T-helper 1 cell treated with Interleukin-12 subunit alpha and Interleukin-12 subunit beta and Interleukin-4 antibody, amounts not matched to agents 30 ng/mL and 1 ng/mL, for 36 hours (primary cell): ENCODE measurements around the gene MRPL1. TPM values are rescaled to one million over a fixed set of nuclear protein-coding genes. Genes with fewer than 3 reads are reported as not detected.
"Not testable (repeated sequence)": the region's sequence is repeated elsewhere in the genome, so short reads cannot be mapped to it uniquely, and the experiment has no call there.

Source experiments
- intact Hi-C: fragments of 100-400 bp; cut with micrococcal nuclease; formaldehyde crosslinking; loops from one replicate; pipeline ENCODE4 v1.15.1; 2024
- total RNA-seq: library from RNA; stranded (reverse); gene quantifications from 2 replicates; pipeline ENCODE4 v1.2.3, GENCODE V29; 2022

MRPL1 gene
- total RNA-seq, 1 donor from 2014 or later = 25.8 TPM

DNA sequence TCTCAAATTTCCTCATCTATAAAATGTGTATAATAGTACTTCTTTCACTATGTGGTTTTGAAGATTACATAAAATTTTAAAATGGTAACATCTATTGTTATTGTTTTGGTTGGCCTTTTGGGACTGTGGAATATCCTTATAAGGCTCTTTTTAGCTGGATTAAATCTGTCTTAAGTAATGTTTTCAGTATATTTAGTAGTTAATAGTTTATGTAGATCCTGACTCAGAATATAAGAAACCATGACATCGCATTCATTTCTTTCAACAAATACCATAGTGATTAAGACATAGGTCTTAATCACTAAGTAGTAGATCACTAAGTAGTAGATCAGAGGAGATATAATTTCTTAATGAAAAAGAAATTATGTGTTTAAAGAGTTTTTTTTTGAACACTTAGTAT is 48.5 kb downstream of the MRPL1 start:
- intact Hi-C loops = no loop called here

DNA sequence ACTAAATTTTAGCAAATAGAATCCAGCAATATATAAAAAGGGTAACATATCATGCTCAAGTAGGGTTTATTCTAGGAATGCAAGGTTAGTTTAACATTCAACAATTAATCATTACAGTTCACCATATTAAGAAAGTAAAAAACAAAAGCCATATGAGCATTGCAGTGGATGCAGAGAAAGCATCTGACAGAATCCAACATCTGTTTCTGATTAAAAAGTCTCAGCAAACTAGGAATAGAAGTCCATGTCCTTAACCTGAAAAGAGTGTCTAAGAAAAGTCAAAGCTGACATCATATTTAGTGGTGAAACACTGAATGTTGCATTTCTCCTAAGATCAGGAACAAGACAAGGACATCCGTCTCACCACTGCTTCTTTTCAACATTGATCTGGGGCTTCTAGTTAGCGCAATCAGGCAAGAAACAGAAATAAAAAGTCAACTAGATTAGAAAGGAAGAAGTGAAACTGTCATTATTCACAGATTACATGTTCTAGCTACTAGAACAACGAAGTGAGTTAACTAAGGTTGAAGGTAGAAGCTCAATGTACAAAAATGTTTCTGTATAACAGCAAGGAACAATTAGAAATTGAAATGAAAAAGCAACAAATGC is 49.3 kb downstream of the MRPL1 start:
- intact Hi-C loops = no loop called here

DNA sequence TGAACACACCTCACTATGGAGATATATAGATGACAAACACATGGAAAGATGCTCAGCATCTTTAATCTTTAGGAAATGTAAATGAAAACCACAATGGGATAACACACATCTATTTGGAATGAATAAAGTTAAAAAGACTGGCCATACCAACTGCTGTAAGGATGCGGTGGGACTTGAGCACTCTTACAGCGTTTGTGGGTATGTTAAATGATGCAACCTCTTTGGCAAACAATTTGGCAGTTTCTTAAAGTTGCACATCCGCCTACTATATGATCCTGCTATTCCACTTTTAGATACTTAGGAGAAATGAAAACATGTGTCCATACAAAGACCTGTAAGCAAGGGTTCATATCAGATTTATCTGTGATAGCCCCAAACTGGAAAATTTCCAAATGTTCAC is 50.7 kb downstream of the MRPL1 start:
- intact Hi-C loops = no loop called here

DNA sequence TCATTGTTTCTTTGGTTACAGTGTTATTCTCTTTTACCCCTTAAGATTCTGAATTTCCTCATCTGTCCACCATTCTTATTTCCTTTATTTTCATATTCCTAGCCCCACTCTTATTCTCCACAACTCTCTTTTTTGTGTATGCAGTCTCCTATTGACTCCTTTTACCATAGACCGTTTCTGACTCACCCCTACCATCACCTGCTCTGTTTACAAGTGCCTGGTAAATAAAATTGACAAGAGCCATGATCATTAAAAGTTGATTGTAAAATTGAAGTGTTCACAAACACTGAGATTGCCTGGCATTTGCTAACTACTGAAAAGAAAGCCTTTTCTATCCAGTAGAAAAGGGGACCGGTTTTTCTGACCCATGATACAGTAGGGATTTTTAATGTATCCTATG is 54.4 kb downstream of the MRPL1 start:
- intact Hi-C loops = no loop called here

DNA sequence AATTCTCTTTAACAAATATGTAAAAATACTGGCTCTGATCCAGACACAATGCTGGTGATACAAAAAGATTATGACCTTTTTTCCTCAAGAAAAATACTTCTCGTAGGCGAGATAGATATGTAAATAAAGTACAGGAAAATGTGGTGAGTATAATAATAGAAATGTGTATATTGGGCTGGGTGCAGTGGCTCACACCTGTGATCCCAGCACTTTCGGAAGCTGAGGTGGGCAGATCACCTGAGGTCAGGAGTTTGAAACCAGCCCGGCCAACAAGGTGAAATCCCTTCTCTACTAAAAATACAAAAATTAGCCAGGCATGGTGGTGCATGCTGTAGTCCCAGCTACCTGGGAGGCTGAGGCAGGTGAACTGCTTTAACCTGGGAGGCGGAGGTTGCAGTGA is 55.0 kb downstream of the MRPL1 start:
- intact Hi-C loops = no loop called here

DNA sequence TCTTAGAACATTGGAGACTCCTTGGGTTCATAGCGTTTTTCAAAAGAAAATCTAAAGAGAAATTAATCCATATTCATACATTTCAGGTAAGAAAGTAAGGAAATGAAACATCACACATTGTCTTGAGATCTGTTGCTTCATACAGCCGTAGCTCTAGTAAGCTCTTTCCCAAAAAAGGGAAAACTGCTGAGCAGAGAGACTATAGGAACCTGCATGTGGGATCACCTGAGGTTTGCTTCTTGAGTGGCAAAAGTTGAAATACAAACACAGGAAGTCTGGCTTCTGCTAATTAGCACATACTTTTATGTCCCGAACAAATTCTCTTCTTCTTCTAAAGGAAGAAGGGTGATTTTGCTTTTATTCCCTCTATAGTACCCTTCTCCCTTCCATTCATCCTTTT is 57.7 kb downstream of the MRPL1 start:
- intact Hi-C loops = no loop called here

DNA sequence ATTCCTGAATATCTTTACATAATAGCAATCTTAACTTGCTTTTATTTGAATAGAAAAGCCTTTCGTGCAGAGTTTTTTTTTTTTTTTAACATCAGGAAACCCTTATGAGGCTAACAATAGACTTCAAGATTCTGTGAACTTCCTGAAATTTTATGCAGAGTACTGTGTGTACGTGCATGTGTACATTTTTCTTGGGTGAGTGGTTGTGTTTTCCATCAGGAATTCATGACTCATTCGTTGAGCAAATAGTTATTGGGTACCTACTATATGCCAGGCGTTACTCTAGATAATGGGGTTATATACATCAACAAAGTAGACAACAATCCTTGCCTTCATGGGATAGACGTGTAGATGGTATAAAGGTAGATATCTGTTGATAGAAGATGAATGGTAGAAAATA is 59.1 kb downstream of the MRPL1 start:
- intact Hi-C loops = no loop called here

DNA sequence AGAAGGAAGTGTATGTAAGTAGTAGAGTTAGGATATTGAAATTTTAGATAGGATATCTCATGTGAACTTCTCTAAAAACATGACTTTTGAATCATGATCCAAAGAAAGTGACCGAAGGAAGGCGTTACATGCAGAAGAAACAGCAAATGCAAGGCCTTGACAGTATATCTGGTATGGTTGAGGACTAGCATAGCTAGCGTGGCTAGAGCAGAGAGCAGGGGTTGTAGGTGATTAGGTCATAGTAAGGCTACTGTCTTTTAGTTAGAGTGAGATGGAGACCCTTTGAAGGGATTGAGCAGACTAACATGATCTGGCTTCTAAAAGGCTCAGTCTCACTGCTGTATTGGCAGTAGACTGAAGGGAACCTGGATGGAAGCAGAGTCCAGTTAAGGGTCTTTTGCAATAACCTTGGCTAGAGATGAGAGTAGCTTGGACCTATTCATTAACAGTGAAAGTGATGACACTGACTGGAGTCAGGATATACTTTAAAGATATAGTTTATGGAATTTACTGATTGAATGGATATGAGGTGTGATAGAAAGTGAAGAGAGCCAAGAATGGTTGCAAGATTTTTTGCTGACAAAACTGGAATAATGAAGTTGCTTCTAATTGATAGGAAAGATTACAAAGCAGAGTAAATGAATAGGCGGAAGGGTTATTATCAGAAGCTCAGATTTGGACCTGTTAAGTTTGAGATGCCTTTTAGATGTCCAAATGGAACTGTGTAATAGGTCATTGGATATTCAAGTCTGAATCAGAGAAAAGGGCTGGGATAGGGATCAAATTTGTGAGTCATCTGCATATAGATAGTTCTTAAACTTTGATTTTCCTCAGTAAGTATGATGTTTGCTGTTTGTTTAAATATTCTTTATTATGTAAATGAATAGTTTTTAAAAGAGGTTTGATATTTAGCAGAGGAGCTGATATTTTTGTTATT is 59.8 kb downstream of the MRPL1 start:
- intact Hi-C loops = no loop called here

DNA sequence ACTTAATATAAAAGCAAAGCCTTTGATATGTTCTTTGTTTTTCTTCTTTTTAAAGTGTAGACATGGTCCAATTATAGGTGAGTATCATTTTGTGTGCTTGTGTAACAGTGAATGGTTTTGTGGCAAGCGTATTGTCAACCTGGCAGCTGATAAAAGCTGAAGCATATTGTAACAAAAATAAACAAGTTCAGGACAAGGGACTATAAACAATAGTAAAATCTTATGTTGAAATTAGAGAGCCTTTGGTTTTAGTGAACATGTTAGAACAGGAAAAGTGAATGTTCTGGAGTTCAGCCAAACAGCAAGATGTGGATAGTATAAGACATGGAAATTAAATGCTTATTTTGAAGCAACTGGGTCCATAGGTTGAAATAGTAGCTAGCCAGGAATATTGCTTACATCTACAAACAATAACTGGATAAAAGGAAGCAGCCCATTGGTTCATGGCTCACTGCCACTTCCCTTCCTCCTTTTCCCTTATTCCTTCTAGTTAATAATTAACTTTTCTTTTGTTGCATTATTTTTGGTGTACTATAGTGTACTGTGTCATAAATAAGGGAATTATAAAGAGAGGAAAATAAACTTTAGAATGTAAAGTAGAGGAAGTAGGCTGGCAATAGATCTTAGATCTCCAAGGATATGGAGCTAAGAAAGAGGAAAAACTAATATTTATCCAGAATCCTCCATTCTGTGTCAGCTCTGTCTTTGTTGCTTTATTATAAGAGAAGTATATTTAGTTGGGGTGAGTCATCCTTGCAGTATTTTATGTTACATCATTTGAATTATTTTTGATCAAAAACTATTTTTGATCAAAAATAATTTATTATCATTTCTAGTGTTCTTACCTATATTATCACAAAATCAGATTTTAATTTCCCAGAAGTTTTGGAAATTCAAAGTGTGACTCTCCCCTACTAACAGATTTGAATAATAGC is 65.6 kb downstream of the MRPL1 start:
- intact Hi-C loops = no loop called here

DNA sequence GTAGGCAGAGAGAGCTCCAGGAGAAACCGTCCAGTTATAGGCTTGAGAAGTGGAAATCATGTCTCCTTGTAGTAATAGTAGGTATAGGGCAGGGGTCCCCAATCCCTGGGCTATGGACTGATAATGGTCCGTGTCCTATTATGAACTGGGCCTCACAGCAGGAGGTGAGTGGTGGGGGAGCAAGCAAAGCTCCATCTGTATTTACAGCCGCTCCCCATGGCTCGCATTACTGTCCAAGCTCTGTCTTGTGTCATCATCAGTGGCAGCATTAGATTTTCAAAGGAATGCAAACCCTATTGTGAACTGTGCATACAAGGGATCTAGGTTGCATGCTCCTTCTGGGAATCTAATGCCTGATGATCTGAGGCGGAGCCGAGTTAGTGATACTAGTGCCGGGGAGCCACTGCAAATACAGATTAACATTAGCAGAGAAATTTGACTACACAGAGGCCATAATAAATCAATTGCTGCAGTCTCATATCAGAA is 67.6 kb downstream of the MRPL1 start:
- intact Hi-C loops = no loop called here

DNA sequence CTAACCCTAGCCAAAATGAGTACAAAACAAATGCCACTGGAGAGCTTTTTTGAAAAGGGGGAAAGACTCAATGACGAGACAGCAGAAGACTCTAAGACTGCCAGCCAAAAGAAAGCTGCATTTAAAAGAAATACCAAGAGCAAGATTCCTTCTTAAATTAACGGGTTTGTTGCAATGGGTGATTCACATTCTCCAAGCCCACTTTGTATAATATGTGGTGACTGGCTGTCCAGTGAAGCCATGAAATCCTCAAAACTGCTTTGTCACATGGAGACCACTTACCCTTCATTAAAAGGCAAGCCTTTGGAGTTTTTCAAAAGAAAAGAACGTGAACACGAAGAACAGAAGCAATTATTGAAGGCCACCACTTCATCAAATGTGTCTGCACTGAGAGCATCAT is 68.2 kb downstream of the MRPL1 start:
- intact Hi-C loops = no loop called here

DNA sequence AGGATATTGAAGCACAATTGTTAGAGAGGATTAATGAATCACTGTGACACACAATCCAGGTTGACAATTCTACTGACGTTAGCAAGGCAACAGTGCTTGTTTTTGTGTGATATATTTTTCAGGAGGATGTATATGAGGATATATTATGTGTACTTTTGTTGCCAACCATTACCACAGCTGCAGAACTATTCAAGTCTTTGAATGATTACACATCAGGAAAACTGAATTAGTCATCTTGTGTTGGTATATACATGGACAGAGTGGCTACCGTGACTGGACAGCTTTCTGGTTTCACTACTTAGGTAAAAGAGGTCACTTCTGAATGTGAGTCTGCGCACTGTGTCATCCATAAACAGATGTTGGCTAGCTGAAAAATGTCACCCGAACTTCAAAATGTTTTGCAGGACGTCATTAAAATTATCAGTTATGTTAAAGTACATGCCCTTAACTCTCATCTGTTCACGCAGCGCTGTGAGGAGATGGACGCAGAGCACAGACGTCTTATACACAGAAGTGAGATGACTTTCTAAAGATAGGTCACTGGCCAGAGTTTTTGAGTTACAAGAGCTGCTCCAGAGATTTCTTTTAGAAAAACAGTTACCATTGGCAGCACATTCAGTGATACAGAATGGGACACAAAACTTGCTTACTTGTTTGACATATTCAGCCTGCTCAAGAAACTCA is 69.0 kb downstream of the MRPL1 start:
- intact Hi-C loops = no loop called here

DNA sequence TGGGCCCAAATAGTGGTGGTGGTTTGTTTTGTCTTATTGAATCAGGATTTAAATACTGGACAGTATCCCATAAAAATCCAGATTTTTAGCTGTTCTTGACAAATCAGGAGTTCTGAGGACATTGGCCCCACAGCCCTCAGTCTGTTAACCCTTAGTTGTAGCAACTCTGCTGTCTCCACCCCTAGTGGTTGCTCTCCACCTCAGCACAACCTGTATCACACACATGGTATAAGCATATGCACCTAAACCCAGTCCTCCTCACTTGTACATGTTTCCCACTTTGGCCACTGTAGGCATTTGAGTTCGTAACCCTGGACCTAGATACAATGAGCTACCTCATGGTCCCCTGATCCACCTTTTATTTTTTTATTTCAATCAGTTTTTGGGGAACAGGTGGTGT is 75.9 kb downstream of the MRPL1 start:
- intact Hi-C loops = no loop called here

DNA sequence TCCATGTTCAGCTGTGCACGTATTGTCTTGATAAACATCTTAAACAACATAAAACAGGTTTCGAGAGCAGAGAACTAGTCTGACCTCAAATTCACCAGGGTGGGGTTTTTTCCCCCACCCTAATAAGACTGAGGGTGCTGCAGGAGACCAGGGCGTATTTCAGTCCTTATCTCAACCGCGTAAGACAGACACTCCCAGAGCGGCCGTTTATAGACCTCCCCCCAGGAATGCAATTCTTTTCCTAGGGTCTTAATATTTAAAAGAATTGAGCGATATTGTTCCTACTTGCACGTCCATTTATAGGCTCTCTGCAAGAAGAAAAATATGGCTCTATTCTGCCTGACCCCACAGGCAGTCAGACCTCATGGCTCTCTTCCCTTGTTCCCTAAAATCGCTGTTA is 83.3 kb downstream of the MRPL1 start:
- intact Hi-C loops = not testable (repeated sequence)

DNA sequence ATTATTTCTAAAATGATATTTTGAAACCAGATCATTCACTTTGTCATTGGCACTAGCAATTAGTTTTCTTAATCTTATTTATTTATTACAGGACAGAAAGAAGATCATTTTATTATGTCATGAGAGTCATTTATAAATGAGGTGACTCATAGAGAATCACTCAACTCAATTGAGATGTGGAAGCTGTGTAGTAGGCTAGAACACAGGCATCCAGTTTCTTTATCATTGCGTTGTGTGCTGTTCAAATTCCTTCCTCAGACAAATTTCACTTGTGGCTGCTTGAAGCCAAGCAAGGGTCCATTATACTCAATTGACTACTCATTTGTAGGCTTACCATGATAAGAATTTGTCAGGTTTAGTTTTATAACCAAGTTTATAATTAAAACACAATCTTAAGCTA is 87.6 kb downstream of the MRPL1 start:
- intact Hi-C loops = loop anchor here (10.0 kb wide), 1 partner anchor 665 kb away; no protein-coding TSS in a partner anchor

DNA sequence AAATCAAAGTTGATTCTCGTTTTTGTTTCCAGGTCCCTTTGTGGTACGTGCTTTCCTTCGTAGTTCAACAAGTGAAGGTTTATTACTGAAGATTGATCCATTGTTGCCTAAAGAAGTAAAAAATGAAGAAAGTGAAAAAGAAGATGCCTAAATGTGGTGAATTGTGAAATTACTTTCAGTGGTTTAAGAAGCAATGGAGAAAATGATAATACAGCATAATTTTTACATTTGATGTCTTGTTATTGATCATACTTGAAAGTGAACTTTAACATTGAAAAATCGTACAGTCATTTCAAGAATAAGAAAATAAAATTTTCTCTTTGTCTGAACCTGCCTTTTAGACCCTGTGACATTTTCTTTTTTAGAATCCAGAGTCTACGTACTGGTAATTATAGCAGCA is 89.8 kb downstream of the MRPL1 start:
- intact Hi-C loops = loop anchor here (10.0 kb wide), 1 partner anchor 662 kb away; no protein-coding TSS in a partner anchor

DNA sequence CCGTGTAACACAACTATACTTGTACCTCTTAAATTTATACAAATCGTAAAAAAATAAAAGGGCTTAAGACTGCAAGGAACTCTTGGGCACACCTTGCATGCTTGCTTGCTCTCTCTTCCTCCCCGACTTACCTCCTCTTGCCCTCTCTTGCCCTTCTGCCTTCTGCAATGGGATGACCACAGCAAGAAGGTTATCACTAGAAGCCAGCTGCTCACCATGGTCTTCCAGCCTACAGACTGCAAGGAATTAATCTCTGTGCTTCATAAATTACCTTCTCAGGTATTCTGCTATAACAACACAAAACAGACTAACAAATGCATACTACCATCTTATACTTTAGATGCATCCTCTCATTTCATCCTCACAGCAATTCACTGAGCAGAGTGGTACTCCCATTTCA is 92.1 kb downstream of the MRPL1 start:
- intact Hi-C loops = loop anchor here (10.0 kb wide), 1 partner anchor 660 kb away; no protein-coding TSS in a partner anchor

DNA sequence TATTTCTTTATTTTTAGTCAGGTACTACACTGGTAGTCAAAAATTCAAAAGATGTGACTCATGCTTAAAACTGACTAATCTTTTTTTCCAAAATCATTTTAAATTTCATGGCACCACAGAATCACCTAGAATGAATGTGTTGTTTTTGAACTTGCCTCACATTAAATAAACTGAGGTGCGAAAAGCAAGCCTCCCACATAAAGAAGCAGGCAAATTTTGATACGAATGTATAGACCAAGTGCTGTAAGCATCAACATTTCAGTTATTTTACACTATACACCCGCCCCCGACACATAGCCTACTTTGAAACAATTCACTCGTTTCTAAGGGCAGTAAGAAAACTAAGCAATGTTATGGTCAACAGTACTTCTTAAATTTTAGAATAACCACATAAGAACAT is 94.3 kb downstream of the MRPL1 start:
- intact Hi-C loops = loop anchor here (10.0 kb wide), 1 partner anchor 658 kb away; no protein-coding TSS in a partner anchor

DNA sequence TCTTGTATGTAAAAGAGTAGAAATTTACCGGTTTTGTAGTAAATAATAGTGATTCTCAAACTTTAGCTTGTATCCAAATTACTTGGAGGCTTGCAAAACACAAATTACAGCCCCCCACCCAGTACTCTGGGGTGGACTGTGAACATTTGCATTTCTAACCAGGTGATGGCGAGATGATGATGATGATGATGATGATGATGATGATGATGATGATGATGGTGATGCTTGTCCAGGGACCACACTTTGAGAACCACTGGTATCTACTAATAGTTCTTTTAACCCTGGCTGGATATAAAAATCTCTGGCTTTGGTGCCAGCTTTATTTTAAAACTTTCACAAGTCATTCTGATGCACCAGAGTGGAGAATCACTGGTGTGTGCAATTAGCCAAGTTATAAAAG is 96.3 kb downstream of the MRPL1 start:
- intact Hi-C loops = loop anchor here (1.0 to 10.0 kb wide), 4 partner anchors 558 to 905 kb away; no protein-coding TSS in a partner anchor

DNA sequence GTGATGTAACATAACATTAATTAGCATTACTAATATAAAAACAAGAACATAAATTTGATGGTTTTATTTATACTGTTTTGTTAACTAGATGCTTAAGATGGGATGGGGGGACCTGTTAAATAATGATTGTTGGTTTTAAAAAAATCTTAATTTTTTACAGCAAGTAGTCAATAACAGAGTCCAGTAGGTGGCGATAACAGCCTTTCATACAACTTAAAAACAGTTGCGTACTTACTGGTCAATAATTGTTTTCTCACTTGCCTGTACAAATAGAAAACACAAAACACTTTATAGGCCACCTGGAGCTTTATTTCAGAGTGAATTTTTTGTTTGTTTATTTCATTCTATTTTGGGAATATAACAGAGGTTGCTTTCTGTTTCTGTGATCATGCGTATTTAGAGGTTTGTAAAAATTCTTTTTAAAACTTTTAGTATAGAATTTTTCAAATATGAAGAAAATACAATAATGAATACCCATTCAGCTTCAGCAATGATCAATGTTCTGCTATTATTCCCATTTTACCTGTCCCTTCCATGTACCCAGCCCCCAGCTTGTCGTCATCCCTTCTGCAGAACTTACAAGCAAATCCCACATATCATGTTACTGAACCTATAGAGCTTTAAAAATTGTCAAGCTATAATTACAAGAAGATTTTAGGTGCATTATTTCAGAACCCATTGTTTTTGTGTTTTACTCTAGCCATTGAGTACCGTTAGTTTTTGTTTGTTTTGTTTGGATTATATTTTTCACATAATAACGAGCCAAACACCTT is 97.1 kb downstream of the MRPL1 start:
- intact Hi-C loops = loop anchor here (1.0 to 10.0 kb wide), 4 partner anchors 558 to 905 kb away; no protein-coding TSS in a partner anchor
